SK-N-SH treated with all-trans-retinoic acid at 6 μM for 48 hours (cell line): ENCODE results near the gene TWSG1.

ENCODE experiments used
- ATAC-seq: fragments of 200-7000 bp; cut with Tn5 transposase; 3 replicates; pipeline ENCODE4 v1.9.1; 2020; ENCODE audit warnings: mild to moderate bottlenecking, moderate library complexity
- ARNTL ChIP-seq: fragments of 450-650 bp; formaldehyde crosslinking; IDR thresholded peaks from 2 replicates; pipeline ENCODE4 v1.5.0; 2020; ENCODE audit warnings: low read depth, mild to moderate bottlenecking, moderate library complexity, borderline replicate concordance
- BACH2 ChIP-seq: fragments of 250-450 bp; sonication (Bioruptor Pico); IDR thresholded peaks from 2 replicates; pipeline ENCODE4 v1.9.0; 2021; ENCODE audit warnings: mild to moderate bottlenecking, borderline replicate concordance
- CREB5 ChIP-seq: fragments of 250-450 bp; sonication (Bioruptor Pico); IDR thresholded peaks from 2 replicates; pipeline ENCODE4 v1.5.1; 2020; ENCODE audit warnings: low read depth, mild to moderate bottlenecking, moderate library complexity
- CSRNP3 ChIP-seq: fragments of 250-450 bp; sonication (Bioruptor Pico); IDR thresholded peaks from 2 replicates; pipeline ENCODE4 v1.5.1; 2021; ENCODE audit warnings: mild to moderate bottlenecking, moderate library complexity
- ESRRG ChIP-seq: fragments of 250-450 bp; sonication (Bioruptor Pico); IDR thresholded peaks from 2 replicates; pipeline ENCODE4 v1.6.1; 2021; ENCODE audit warnings: mild to moderate bottlenecking
- GLIS3 ChIP-seq: fragments of 250-450 bp; sonication (Bioruptor Pico); IDR thresholded peaks from 2 replicates; pipeline ENCODE4 v1.5.0; 2020; ENCODE audit warnings: mild to moderate bottlenecking, moderate library complexity
- ISL1 ChIP-seq: fragments of 250-450 bp; sonication (Bioruptor Pico); IDR thresholded peaks from 2 replicates; pipeline ENCODE4 v2.1.2; 2022; ENCODE audit warnings: mild to moderate bottlenecking, moderate library complexity
- OSR1 ChIP-seq: fragments of 250-450 bp; sonication (Bioruptor Pico); IDR thresholded peaks from 2 replicates; pipeline ENCODE4 v1.8.0; 2022; ENCODE audit warnings: moderate library complexity, mild to moderate bottlenecking, inconsistent platforms
- PATZ1 ChIP-seq: fragments of 250-450 bp; sonication (Bioruptor Pico); IDR thresholded peaks from 2 replicates; pipeline ENCODE4 v1.8.0; 2020; ENCODE audit warnings: mild to moderate bottlenecking, moderate library complexity, borderline replicate concordance
- POU6F1 ChIP-seq: fragments of 250-450 bp; sonication (Bioruptor Pico); IDR thresholded peaks from 2 replicates; pipeline ENCODE4 v1.8.0; 2021; ENCODE audit warnings: low read depth, mild to moderate bottlenecking, moderate library complexity, borderline replicate concordance
- PPARA ChIP-seq: fragments of 250-450 bp; sonication (Bioruptor Pico); IDR thresholded peaks from 2 replicates; pipeline ENCODE4 v1.5.0; 2020; ENCODE audit warnings: mild to moderate bottlenecking, borderline replicate concordance
- RARB ChIP-seq: fragments of 250-450 bp; sonication (Bioruptor Pico); IDR thresholded peaks from 2 replicates; pipeline ENCODE4 v1.8.0; 2021; ENCODE audit warnings: mild to moderate bottlenecking, moderate library complexity
- SNAI2 ChIP-seq: fragments of 250-450 bp; sonication (Bioruptor Pico); IDR thresholded peaks from 2 replicates; pipeline ENCODE4 v1.5.0; 2020; ENCODE audit warnings: mild to moderate bottlenecking, moderate library complexity
- TCF4 ChIP-seq: fragments of 250-450 bp; sonication (Bioruptor Pico); IDR thresholded peaks from 2 replicates; pipeline ENCODE4 v1.8.0; 2021; ENCODE audit warnings: mild to moderate bottlenecking, moderate library complexity, borderline replicate concordance
- TOX ChIP-seq: fragments of 250-450 bp; sonication (Bioruptor Pico); IDR thresholded peaks from 2 replicates; pipeline ENCODE4 v1.8.0; 2021; ENCODE audit warnings: mild to moderate bottlenecking, moderate library complexity, borderline replicate concordance
- TSHZ2 ChIP-seq: fragments of 250-450 bp; sonication (Bioruptor Pico); IDR thresholded peaks from 2 replicates; pipeline ENCODE4 v1.5.0; 2020; ENCODE audit warnings: mild to moderate bottlenecking, moderate library complexity
- ZC3H10 ChIP-seq: fragments of 250-450 bp; sonication (Bioruptor Pico); IDR thresholded peaks from 2 replicates; pipeline ENCODE4 v1.5.1; 2021; ENCODE audit warnings: mild to moderate bottlenecking, moderate library complexity
- ZFP3 ChIP-seq: fragments of 250-450 bp; sonication (Bioruptor Pico); IDR thresholded peaks from 2 replicates; pipeline ENCODE4 v1.5.0; 2020; ENCODE audit warnings: mild to moderate bottlenecking, moderate library complexity
- ZFP30 ChIP-seq: fragments of 450-650 bp; formaldehyde crosslinking; IDR thresholded peaks from 2 replicates; pipeline ENCODE4 v1.5.0; 2022; ENCODE audit warnings: mild to moderate bottlenecking, moderate library complexity
- ZNF565 ChIP-seq: fragments of 450-650 bp; formaldehyde crosslinking; conservative IDR thresholded peaks from 2 replicates; pipeline ENCODE4 v1.5.0; 2020; ENCODE audit warnings: low read depth, mild to moderate bottlenecking, moderate library complexity
- ZNF8 ChIP-seq: fragments of 450-650 bp; formaldehyde crosslinking; IDR thresholded peaks from 2 replicates; pipeline ENCODE4 v1.5.0; 2020; ENCODE audit warnings: mild to moderate bottlenecking, moderate library complexity

The TWSG1 gene

GRCh38 chr18:9337873-9338272 lies 3.3 kb downstream of the TWSG1 start:
- ATAC-seq = no peak
- no peak for TF ChIP-seq TOX
- TF ChIP-seq OSR1 = no peak
- TF ChIP-seq RARB = no peak
- no peak for TF ChIP-seq ISL1 (CRISPR knock-in tag)
- no peak for TF ChIP-seq CREB5 (CRISPR knock-in tag)
- TF ChIP-seq SNAI2 (CRISPR knock-in tag) = no peak

- TF ChIP-seq CREB5 (CRISPR knock-in tag) = no peak
- no peak for TF ChIP-seq SNAI2 (CRISPR knock-in tag)
- TF ChIP-seq PPARA (CRISPR knock-in tag) = no peak
- TF ChIP-seq ZNF8 (CRISPR knock-in tag) = no peak
- TF ChIP-seq ZFP3 (CRISPR knock-in tag) = no peak
- no peak for TF ChIP-seq ISL1 (CRISPR knock-in tag)
- TF ChIP-seq TCF4 = no peak
- TF ChIP-seq ARNTL (CRISPR knock-in tag) = no peak
- no peak for TF ChIP-seq BACH2 (CRISPR knock-in tag)
- TF ChIP-seq ZNF565 (CRISPR knock-in tag) = no peak
- TF ChIP-seq RARB = no peak
- no peak for TF ChIP-seq CSRNP3 (CRISPR knock-in tag)
- TF ChIP-seq ESRRG = no peak
- no peak for TF ChIP-seq POU6F1 (CRISPR knock-in tag)
- TF ChIP-seq PATZ1 (CRISPR knock-in tag) = no peak
- no peak for TF ChIP-seq ZC3H10
- TF ChIP-seq TOX = no peak
- no peak for TF ChIP-seq ZFP30 (CRISPR knock-in tag)
- no peak for ATAC-seq
Measured at GRCh38 chr18:9340472-9340871, 5.9 kb downstream of the TWSG1 start.

GRCh38 chr18:9343577-9343976 lies 9.0 kb downstream of the TWSG1 start:
- peak; percentile 97 for TF ChIP-seq ZNF8 (CRISPR knock-in tag)
- TF ChIP-seq ESRRG = no peak
- no peak for ATAC-seq

- TF ChIP-seq TSHZ2 (CRISPR knock-in tag) (no peak), OSR1 (no peak), GLIS3 (CRISPR knock-in tag) (no peak), POU6F1 (CRISPR knock-in tag) (no peak), ESRRG (no peak), PATZ1 (CRISPR knock-in tag) (no peak), ZNF565 (CRISPR knock-in tag) (no peak), ZC3H10 (no peak), SNAI2 (CRISPR knock-in tag) (no peak), ISL1 (CRISPR knock-in tag) (no peak), ZFP30 (CRISPR knock-in tag) (no peak)
- ATAC-seq = no peak
Measured at GRCh38 chr18:9346775-9347174, 12.2 kb downstream of the TWSG1 start.
